NCI-H2196 (cell line): ENCODE measurements around the gene CTPS1.

Source experiments
- DNase-seq: peaks from one replicate; lab custom pipeline; 2025; ENCODE audit not compliant: unreplicated experiment; lab: John Stamatoyannopoulos, UW

The CTPS1 gene

GRCh38 chr1:40989066-40989465 lies 9.6 kb downstream of the CTPS1 start:
- DNase-seq: no peak

- DNase-seq: no peak
Observed at GRCh38 chr1:40997096-40997495, 17.6 kb downstream of the CTPS1 start.

GRCh38 chr1:40998668-40999067 lies 19.2 kb downstream of the CTPS1 start:
- no peak for DNase-seq

GRCh38 chr1:41003127-41003639 lies 23.7 kb downstream of the CTPS1 start:
- DNase-seq: no peak

DNA sequence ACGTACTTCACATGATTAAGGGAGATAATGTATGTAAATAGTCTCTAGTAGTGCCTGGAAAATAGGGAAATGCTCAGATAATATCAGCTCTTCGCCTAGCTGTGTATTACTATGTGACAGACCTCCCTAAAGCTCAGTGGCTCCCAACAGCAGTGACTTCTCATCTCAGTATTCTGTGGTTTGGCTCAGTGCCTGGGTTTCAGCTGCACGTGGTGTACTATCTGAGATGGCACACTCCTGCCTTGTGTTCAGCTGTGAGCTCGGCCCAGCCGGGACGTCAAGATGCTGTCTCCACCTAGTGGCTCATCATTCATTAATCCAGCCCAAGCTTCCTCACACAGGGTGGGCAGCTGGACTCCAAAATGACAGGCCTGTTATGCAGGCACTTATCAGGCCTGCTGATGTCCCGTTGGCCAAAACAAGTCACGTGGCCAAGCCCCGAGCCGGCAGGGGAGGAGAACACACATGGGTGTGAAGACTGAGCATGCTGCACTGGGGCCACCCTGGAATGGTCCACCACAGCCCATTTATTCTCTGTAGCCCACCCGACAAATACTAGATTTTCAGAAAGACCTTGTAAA lies 24.2 kb downstream of the CTPS1 start:
- DNase-seq: peak; percentile 96

- no peak for DNase-seq
Observed at GRCh38 chr1:41005876-41006275, 26.4 kb downstream of the CTPS1 start.

GRCh38 chr1:41006942-41007865 lies 27.7 kb downstream of the CTPS1 start:
- no peak for DNase-seq

DNA sequence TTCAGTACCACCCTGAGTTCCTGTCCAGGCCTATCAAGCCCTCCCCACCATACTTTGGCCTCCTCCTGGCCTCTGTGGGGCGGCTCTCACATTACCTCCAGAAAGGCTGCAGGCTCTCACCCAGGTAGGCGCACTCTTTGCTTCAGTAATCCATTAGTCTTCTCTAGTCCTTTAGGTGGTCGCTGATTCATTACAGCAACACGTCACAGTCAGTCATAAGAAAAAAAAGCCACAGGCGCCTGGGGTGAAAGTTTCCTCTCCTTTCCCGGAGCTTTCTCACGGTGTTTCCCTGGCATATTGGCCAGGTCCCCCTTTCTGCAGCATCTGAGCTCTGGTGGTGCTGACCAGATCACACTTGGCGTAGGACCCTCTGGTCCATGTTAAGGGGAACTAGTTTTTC lies 30.0 kb downstream of the CTPS1 start:
- DNase-seq: no peak

DNA sequence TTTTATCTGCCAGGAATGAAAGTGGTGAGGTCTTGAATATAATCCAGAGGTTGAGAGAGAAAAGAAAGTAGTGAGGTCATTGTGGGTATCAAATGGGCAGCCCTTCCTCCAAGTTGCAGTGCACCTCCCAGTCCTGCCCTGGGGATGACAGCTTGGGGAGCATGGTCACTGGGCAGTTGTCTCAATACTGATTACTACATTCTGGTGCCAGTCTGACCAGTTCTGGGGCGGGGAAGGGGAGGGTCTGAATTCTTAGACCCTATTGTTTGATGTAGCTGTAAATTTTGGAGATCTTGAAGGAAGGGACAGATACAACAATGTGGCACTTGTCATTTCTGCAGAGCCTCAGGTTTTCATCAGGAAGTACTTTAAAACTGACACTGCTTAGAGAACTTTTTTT lies 30.8 kb downstream of the CTPS1 start:
- no peak for DNase-seq

GRCh38 chr1:41013024-41013423 lies 33.5 kb downstream of the CTPS1 start:
- DNase-seq: no peak

GRCh38 chr1:41013796-41014195 lies 34.3 kb downstream of the CTPS1 start:
- DNase-seq: no peak

DNA sequence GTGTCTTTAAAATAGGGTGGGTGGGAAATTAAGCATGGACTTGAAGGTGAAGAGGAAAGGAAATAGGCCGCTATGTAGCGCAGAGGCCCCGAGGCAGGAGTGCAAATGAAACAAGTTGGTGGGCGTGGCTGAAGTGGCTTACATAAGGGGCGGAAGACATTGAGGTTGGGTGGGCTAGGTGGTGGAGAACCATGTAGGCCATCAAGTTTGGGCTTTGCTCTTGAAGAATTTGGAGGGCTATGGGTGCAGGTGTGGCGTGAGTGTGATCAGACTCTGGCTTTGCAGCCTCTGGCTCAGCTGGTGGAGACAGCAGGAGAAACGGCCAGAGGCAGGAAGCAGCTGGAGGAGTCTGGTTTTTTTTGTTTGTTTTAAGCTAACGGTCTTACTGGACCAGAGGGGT lies 35.4 kb downstream of the CTPS1 start:
- DNase-seq: no peak

- no peak for DNase-seq
Observed at GRCh38 chr1:41015281-41015896, 35.9 kb downstream of the CTPS1 start.

GRCh38 chr1:41015897-41016470 lies 36.5 kb downstream of the CTPS1 start:
- no peak for DNase-seq

DNA sequence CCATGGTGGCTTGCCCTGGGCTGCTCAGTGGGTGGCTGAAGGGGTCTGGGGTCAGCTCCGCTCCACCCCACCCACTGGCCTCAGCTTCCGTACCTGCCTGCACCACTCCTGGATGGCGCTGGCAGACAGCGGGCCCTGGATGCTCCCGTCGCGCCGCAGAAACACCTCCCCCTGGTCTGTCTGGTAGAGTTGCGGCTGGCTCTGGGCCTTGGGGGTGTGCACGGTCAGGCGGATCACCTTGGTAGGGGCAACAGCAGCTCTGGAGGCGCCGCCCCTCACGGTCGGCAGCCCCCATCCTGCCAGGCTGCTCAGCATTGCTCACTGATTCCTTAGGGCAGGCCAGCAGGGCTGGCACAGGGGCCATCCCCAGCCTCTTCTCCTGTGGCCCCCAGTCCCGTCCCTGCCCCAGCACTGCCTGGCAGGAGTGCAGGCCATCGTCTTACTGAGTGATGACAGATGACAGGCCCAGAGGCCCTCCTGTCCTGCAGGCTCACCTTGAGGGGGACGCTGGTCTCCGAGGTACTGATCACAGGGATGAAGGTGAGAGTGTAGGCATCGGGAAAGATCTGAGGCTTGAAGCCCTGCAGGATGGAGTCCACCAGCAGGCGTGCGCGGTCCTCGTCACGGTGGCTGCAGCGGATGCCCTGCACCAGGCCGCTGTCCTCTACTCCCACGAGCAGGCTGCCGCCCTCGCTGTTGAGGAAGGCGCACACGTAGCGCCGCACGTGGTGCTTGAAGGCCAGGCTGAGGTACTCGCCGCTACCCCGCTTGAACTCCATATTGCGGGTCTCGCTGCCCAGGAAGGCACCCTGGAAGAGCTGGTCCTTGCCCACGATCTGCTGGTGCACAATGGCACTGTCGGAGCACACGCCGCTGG lies 37.9 kb downstream of the CTPS1 start:
- DNase-seq: no peak

- no peak for DNase-seq
Observed at GRCh38 chr1:41018018-41018410, 38.5 kb downstream of the CTPS1 start.

DNA sequence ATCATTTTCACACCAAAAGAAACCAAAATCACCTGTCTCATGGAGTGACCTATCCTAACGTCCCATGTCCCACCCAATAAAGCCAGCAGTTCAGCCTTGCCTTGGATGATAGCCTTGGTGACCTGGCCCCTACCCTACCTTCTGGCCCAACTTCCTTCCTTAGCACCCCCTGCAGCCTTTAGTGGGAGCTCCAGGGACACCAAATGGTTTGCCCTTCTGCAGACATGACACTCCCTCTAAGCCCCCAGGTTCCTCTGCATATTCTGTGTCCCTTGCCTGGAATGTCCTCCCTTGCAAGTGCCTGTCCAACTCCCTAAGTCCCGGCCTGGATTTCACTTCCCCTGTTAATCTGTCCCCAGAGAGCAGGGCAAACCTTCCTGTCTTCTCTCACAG lies 39.9 kb downstream of the CTPS1 start:
- DNase-seq: no peak

- no peak for DNase-seq
Observed at GRCh38 chr1:41020109-41020576, 40.6 kb downstream of the CTPS1 start.

- no peak for DNase-seq
Observed at GRCh38 chr1:41020654-41021053, 41.2 kb downstream of the CTPS1 start.

GRCh38 chr1:41021526-41022308 lies 42.2 kb downstream of the CTPS1 start, which contains the start of gene SLFNL1:
SLFNL1 (minus strand) TSS chr1:41021725; CDS start chr1:41020660, 1,065 bp downstream.
- no peak for DNase-seq
